Fibroblast of skin of right quadriceps (primary cell): Measurements from ENCODE around the gene SRSF12.
A peak's percentile ranks its signal among the peaks of the same experiment; 100 is the strongest.
"Not testable (repeated sequence)": the region's sequence is repeated elsewhere in the genome, so short reads cannot be mapped to it uniquely, and the experiment has no call there.

ENCODE experiments used
- DNase-seq: peaks from one replicate; pipeline ENCODE4 v3.0.0-alpha.2; 2013

SRSF12 gene

DNA sequence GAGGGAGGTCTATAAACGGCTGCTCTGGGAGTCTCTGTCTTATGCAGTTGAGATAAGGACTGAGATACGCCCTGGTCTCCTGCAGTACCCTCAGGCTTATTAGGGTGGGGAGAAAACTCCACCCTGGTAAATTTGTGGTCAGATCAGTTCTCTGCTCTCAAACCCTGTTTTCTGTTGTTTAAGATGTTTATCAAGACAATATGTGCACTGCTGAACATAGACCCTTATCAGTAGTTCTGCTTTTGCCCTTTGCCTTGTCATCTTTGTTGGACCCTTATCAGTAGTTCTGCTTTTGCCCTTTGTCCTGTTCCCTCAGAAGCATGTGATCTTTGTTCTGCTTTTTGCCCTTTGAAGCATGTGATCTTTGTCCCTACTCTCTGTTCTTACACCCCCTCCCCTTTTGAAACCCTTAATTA lies 10.4 kb upstream of the SRSF12 start:
- DNase-seq, result not testable (repeated sequence)

DNA sequence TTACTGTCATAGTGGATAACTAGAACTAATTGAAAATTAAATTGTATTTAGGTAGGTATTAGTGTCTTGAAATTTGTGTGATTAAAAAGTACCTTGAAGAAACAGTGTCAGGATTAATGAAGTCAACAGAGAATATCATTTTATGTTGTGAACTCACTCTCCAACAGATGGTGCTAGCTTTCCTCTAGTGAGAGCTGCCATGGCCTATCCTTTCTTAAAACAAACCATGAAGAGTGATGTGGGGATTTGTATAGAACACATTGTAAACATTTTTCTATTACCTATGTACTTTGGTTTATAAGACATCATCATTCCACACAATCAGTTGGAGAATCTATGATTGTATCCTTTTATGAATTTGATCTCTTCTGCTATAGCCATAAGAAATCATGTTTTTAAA lies 4.8 kb upstream of the SRSF12 start:
- DNase-seq, result peak; percentile 31

DNA sequence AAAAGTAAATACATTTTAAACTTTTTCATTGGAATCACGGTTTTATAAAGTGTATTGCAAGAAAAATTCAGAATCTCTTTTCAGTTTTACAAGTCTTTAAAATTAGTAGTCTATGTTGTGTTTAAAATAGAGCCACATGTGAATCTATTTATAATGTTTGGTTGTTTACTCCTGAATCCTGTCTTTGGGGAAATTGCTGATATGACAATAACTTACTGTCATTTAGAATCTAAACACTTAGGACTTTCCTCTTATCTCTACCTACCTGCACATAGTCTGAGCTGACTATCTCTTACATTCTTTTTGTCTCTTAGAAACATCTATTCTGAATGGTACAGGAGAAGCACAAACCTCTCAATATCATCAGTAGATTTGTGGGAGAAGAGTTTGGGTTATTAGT lies 4.1 kb upstream of the SRSF12 start:
- no peak for DNase-seq

DNA sequence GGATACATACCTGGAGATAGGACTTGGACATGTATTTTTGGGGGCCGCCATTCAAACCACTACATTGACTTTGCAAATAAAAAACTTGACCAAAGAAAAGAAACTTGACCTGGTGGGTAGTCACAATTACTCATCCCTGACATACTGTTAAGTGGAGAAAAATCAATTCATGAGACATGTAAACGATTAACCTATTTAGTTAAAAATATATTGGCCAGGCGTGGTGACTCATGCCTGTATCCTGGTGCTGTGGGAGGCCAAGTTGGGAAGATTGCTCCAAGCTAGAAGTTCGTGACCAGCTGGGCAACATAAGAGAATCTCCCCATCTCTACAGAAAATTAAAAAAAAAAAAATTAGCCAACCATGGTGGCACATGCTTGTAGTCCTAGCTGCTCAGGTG lies 2.5 kb upstream of the SRSF12 start:
- DNase-seq, result no peak

DNA sequence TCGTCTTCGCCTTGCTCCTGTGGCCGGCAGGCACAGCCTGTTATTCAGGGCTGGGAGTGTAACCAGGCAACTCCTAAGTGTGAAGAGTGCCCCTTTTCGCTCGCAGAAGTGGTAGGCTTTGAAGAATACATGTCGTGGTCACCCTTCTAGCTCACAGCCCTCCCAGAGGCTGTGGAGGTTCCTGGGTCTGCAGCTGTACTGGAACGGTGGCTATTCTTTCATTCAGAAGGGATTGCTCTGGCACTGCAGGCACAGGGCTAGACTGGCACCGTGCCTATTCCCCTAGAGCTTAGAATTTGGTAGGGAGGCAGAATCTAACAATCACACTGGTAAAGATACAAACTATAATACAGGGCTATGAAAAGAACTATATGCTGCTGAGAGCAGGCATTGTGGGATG lies 1.1 kb upstream of the SRSF12 start:
- DNase-seq, result no peak

DNA sequence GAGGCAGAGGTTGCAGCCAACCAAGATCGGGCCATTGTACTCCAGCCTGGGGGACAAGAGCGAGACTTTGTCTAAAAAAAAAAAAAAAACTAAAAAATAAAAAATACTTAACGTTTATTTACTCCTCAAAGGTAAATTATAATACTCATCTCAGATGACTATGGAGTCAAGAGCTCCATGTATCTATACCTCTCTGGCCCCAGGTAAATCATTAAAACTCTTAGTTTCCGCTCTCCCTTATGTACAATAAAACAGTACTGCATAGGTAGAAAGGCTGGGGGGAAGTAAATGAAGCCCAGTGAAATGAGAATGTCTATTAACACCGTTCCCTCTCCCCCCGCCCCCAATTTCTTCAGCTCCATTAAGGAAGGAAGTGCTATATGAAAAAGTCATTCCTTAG lies 1.2 kb downstream of the SRSF12 start:
- no peak for DNase-seq

DNA sequence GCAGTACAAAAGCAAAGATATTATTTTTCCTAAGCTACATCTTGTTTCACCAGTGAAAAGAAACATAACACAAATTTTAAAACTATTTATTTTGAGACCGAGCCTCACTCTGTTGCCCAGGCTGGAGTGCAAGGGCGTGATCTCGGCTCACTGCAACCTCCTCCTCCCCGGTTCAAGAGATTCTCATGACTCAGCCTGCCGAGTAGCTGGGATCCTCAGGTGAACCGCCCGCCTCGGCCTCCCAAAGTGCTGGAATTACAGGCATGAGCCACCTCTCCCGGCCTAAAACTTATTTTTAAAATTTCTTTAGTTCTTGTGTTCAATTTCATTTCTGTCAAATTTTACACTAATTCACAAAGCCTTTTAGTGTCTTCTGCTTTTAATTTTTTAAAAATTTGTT lies 5.9 kb downstream of the SRSF12 start:
- DNase-seq, result no peak

DNA sequence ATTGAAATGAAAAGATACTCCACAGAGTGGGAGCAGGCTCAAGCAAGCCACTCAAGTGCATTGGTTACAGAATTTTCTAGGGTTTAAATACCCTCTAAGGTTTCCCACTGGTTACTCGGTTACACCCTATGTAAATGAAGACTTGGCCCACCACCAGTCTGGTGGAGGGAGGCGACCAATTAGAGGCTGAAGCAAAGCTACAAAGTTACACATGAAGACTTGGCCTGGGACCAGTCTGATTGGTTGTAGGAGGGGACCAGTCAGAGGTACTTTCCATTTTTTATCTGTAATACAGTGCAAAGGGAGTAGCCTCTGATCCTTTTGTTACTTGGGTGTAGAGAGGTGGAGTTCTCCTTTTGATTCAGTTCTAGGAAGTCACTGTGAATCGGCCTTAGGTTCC lies 7.6 kb downstream of the SRSF12 start:
- DNase-seq, result no peak

DNA sequence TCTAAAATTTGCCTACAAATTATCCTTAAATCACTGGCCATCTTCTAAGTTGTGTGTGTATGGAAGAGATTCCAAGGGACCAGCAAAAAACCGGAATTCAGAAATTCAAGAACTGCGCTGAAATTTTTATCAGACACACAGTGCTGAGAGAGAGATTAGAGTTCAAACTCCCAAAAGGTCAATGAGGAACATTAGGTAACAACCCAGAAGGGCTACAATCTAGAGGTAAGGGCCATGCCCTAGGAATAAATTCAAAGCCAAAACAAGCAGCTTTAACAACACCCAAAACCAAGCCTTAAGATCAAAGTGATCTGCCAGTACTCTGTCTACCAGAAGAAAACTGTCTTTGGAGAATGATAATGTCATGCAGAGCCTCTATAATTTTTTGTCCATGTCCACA lies 17.8 kb downstream of the SRSF12 start:
- no peak for DNase-seq

DNA sequence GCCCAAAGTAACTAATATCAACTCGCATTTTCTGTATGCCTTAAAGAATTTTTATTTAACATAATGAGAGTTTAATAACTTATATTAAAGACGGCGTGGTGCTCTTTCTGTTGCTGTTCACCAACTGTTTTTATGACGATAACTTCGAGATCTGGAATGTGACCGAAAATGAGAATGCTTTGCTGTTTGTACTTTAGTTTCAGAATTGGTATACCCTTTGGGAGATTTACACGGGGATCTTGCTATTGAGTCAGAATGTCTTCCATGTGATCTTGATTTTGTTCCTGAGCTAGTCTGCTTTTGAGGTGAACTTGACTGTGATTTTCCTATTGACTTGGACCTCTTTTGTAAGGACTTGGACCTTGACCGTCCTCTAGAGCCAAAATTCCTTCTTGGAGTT lies 19.4 kb downstream of the SRSF12 start:
- DNase-seq, result no peak

DNA sequence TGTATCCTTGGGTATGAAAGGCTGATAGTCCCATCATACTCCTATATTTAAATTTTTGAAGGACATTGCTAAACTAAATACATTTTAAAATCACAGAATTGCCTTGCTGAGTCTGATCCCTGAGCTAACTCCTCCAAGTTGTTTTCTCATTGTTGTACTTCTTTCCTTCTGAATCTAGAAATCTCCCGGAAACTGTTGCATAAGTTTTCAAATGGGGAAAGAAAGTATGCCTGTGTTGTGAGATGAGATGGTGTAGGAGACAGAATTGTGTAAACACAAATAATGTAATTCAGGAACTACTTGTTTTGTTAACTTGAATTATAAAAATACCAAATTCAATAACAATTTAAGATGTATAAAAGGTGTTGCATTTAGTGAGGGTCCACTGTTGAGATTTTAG lies 30.0 kb downstream of the SRSF12 start:
- no peak for DNase-seq

DNA sequence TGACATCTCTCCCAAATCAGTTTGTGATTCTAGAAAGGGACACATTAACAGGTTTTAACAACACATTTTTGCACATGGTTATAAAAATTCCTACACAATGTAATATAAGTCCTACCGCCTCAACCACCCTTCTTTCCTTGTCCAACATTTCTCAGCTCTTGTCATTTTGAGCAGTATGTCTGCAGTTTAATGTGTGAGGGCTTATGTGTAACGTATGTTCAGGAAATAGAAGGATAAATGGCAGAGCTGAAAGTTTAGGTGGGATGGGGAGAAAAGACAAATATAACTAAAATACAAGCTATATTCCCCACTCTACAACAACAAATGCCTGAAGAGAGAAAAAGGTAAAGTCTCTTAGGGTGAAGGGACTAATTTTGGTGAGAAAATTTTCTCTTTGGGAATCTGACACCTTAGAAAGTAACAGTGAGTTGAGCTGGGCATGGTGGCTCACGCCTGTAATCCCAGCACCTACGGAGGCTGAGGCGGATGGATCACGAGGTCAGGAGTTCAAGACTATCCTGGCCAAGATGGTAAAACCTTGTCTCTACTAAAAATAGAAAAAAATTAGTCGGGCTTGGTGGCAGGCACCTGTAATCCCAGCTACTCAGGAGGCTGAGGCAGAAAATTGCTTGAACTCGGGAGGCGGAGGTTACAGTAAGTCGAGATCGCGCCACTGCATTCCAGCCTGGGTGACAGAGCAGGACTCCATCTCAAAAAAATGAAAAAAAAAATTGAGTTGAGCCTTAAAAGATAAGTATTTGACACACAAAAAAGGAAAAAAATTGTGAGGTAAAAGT lies 32.3 kb downstream of the SRSF12 start:
- no peak for DNase-seq

DNA sequence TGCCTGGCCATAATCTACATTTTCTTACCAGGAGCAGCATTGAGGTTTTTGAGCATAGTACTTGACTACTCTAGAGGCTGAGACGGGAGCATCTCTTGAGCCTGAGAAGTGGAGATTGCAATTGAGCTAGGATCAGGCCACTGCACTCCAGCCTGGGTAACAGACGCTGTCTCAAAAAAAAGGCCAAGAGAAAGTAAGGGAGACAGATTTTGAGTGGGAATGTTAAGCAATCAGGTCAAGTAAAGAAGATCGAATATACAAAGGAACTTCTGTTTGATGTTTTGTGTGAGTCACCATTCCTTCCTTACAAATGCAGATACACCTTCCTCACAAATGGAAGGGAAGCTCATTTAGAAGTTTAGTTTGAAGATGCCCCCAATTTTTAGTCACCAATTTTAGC lies 32.9 kb downstream of the SRSF12 start:
- DNase-seq, result no peak

DNA sequence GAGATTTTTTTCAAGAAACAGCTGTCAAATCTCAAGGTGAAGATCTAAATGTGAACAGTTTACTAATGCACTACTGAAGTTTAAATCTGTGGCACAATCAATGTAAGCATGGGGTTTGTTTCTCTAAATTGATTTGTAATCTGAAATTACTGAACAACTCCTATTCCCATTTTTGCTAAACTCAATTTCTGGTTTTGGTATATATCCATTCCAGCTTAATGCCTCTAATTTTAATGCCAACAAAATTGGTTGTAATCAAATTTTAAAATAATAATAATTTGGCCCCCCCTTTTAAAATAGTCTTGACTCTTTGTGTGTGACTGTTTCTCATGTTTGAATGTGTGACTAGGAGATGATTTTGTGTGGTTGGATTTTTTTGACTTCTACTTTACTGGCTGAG lies 33.3 kb downstream of the SRSF12 start:
- no peak for DNase-seq

DNA sequence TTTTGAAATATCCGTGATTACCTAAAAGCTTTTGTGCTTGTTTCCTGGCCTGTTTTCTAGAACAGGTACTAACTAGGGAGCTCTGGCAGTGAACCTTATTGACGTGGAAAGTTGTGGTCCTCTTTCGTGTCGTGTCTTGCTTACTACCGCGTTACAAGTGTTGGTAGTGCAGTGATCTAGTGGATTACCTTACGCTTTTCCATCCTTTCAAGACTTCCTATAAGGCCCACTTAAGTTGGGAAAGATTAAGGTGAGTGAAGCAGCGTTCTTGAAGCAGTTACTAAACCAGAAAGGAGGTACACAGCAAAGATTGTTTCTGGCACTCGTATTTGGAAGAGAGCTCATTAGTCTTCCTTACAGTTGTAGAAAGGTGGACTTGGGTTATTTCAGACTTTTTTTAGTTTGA lies 35.4 kb downstream of the SRSF12 start:
- DNase-seq, result no peak

DNA sequence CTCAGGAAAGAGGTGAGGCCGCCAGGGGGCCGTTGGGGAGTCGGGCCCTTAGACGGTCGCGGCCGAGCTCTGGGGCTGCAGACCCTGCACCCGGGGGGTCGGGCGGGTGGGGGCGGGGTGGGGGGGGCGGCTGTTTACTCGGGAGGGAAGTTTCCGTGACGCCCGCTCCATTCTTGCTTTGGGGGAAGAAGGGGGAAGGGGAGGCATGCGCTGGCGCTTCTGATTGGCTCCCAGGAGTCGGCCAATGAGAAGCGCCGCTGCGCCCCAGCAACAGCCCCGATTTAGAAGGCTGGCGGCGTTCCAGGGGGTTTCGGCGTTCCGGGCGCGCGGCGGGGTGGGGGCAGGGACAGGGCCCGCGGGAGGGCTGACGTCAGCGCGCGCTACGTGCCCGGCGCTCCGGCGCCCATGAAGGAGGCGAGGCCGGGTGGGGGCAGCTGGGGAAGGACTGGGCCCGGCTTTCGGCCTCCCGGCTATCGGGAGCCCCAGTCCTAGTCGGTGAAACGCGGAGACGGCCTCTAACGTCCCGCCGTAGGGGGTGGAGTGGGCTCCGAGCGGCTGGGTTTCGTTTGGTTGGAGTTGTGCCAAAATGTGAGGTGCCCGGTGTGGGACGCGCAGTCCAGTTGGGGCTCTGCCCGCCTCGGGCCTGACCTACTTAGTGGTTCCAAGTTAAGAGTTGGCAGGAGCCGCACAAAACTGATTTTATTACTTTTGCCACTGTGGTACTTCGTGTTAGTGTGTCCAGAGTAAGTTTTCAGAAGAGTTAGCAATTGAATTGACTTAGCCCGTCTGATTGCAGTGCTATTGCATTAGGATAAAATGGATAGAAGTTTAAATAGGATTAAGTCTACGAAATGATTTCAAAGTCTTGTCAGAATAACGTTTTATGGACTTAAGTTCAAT lies 36.2 kb downstream of the SRSF12 start:
- DNase-seq, result peak; percentile 98

DNA sequence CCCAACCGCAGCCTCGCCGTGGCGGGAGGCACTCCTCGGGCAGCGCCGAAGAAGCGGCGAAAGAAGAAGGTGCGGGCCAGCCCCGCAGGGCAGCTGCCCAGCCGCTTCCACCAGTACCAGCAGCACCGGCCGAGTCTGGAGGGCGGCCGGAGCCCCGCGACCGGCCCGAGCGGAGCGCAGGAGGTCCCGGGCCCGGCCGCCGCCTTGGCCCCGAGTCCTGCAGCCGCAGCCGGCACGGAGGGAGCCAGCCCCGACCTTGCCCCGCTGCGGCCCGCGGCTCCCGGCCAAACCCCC lies 36.8 kb downstream of the SRSF12 start:
- DNase-seq, result no peak

DNA sequence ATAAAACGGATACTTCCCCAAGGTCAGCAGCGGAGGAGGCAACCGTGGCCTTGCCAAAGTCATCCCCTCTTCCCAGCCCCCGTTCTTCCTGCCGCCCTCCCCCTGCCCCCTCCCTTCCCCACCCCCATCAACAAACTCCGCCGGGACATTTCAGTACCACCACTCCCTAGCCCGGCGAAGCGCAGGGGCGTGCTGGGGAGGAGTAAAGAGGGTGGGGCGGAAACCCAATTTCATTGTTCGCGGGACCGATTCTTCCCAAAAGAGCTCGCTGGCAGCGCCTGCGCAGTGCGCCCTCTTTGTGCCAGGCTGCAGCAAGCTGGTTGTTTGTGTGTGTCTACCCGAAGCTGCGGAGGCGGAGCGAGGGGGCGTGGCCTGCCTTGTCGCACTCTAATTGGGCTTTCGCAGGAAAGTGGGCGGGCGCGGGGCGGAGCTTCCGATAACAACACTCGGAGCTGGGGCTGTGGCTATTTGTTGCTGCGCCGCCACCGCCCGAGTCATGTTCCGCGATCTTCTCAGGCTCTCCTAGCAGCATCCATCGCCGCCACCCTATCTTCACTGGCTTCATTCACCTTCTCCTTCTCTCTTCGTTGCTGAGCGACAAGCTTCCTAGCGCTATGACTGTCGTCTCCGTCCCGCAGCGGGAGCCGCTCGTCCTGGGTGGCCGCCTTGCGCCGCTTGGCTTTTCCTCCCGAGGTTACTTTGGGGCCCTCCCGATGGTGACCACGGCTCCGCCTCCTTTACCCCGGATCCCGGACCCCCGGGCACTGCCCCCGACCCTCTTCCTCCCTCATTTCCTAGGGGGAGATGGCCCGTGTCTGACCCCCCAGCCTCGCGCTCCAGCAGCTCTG lies 37.4 kb downstream of the SRSF12 start, which contains the start of gene PNRC1:
Gene PNRC1 (plus strand): TSS at position 471 of the 848 bp plus-strand sequence. CDS start 144 bp downstream, at position 615.
- DNase-seq, result peak; percentile 99

DNA sequence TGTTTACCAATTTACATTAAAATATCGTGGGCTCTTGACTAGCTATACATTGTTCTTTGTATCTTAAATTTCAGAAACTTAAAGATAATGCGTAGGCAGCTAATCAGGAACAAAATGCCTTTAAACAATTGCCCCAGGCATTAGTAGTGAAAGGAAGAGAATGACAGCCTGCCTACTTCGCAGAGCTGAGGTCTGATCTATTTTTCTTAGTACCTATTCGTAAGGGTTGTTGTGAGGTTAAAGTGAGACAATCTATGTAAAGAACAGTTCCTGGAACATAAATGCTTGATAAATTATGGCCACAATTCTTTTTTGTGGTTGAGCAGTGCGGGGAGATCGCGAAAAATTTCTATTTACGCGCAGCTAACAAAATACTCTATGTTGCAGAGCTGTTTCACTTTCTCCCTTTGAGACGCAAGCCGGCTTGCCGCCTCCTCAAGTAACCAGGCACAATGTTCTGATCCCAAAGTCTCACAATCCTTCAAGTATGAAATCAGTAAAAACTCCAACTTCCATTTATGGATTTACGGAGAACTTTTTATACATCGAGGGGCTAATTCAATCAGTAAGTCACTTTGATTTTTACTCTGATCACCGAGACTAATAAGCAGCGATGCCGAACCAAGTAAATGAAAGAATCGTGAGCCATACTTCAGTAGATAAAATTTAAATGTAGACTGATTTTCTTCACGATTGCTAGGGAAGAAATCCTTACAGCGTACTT lies 38.2 kb downstream of the SRSF12 start:
- DNase-seq, result peak; percentile 71

DNA sequence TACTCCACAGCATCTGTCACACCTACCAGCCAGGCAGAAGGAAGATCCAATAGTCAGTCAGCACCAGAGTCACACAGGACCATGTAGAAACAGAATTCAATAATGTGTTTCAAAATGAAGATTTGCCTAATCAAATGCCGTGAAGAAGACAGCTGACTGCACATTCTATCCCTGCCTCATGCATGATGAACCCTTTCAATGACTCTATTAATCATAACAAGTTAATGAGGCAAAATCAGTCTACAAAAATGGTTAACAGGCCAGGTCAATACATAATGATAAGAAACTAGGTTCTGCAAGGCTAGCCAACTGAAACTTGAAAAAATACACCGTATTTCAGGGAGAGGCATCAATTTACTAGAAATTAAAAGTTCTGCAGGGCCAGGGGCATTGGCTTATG lies 44.0 kb downstream of the SRSF12 start:
- no peak for DNase-seq

DNA sequence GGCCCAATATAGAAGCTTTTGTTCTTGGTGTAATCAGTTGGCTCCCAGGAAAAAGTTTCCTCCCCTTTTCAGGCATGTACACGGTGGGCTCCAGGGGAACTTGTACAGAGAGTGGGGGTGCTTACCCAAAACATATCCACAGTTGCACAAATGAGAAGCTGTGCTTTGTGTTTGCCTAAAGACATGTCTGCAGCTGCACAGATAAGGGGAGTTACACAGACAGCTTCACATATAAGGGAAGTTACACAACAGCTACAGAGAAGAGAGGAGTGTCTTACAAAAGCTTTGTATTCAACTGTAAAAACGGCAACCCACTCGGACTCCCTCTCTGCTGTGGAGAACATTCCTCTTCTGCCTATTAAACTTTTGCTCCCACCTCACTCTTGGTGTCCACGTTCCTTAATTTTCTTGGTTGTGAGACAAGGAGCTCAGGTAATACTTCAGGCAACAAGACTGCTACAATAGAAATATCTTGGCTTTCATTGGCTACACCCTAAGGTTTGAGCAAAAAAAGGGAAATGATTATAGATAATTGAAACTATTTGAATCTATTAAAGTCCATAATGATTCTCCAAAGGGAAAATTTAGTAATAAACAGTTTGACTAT lies 44.8 kb downstream of the SRSF12 start:
- no peak for DNase-seq

DNA sequence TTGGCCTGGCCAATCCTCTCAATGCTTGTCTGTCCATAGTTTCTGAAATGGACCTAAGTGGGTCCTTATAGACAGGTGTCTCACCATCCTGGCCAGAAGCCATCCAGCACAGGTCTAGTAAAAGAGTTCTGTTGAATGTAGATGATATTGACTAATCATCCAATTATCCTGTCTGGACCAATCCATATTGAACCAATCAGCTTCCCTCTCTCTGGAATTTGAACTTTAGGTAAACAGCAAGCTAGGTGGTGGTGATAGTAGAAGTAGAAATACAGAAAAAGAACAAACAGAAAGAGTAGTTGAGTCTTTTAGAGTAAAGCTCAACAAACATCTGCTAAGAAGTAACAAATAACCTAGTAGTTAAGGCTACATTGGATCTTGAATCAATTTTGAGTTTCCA lies 46.8 kb downstream of the SRSF12 start:
- no peak for DNase-seq
